Activated CD4-positive, alpha-beta T cell treated with anti-CD3 and anti-CD28 coated beads, Interleukin-10, Interleukin-2, amounts not matched to agents 100 ng/mL and 50 ng/mL, durations not matched to agents 16 hours and 8 hours (primary cell): ENCODE data around the gene KANK4.
"Not testable (repeated sequence)": the region's sequence is repeated elsewhere in the genome, so short reads cannot be mapped to it uniquely, and the experiment has no call there.

Experiments
- DNase-seq: peaks from one replicate; pipeline ENCODE4 v3.0.0-alpha.2; 2020

KANK4 gene

DNA sequence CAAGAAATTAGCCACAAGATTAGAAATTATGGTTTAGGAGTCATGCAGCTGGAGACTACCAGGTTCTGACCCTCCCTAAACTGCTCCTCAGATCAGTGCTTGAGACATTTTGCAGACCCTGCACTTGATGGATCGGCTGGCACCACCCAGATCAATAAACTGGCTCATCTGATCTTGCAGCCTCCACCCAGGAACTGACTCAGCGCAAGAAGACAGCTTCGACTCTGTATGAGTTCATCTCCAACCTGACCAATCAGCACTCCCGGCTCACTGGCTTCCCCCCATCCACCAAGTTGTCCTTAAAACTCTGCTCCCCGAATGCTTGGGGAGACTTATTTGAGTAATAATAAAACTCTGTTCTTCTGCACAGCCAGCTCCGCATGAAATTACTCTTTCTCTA lies 84.5 kb downstream of the KANK4 start:
- DNase-seq, result peak; percentile 4

DNA sequence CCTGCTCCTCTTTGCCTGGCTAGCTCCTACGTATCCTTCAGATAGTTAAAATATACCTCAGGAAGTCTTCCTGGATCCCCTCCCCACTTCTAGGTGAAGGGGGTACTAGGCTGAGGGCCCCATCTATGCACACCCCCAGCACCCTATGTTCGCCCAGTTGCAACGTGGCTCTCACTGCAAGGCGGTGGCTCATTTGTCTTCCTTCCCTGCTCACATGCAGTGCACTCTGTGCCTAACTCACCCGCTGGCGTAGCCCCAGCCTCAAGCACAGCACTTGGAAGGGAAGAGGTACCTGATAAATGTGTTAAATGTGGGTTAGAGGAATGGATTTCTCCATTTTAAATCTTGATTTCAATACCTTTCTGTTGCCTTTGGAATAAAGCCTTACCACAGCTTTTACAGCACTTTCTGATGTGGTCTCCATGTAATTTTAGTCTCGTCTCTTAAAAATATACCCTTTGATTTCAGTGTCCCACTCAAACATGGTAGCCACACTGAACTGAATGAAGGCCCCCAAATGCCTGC lies 85.2 kb downstream of the KANK4 start:
- DNase-seq, result no peak

DNA sequence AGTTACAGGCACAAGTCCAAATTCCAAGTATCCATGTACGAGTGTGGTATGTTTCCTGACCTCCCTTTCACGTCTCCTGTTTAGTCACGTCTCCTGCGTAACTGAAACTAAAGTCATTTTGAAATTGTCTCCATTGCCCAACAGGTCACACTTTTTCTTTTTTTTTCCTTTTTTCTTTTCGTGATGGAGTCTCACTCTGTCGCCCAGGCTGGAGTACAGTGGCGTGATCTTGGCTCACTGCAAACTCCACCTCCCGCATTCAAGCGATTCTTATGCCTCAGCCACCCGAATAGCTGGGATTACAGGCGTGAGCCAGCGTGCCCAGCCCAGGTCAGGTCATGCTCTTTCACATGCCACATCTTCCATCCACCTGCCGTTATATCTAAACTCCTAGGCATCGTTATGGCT lies 86.4 kb downstream of the KANK4 start:
- DNase-seq, result no peak

- no peak for DNase-seq
Observed at GRCh38 chr1:62230718-62231117, 88.5 kb downstream of the KANK4 start.

DNA sequence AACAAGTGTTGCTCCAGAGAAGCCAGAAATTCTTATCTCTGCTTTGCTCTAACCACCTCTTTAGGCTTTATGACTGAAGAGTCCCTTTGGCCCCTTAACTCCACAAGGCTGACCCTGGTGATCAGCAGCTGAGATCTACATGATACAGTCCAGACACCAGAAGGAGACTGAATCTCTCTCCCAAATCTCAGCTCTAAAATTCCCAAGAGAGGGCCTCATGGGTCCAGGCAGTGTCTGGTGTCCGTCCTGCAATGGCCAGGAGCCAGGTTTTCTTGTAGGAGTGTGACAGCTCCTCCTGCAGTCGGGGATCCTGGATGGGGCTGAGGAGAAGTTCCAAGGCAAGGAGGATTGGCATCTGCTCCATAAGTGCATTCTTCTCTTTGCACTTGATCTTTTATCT lies 89.3 kb downstream of the KANK4 start:
- no peak for DNase-seq

DNA sequence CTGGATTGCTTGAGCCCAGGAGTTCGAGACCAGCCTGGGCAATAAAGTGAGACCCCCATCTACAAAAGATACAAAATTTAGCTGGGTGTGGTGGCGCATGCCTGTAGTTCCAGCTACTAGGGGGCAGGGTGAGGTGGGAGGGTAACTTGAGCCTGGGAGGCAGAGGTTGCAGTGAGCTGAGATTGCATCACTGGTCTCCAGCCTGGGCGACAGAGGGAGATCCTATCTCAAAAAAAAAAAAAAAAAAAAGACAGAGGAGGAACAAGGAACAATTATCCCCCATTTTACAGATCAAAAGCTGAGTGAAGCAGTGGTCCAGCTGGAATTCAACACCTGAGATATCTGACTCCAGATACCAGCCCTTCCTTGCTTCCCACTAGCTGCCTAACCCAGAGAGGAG lies 89.8 kb downstream of the KANK4 start:
- no peak for DNase-seq

DNA sequence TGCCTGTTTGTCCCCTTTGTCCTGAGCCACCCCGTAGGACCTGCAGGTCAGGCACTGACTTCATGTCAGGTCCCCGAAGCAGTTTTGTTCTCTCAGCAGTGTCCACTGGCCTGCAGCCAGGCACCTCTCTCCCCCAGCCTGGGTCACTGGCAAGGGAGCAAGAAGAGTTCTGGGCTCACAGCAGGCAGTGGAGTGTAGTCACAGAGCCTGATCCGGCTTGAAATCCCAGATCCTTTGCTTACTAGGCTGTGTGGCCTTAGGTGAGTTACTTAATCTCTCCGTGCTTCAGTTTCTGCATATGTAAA lies 90.4 kb downstream of the KANK4 start:
- no peak for DNase-seq

DNA sequence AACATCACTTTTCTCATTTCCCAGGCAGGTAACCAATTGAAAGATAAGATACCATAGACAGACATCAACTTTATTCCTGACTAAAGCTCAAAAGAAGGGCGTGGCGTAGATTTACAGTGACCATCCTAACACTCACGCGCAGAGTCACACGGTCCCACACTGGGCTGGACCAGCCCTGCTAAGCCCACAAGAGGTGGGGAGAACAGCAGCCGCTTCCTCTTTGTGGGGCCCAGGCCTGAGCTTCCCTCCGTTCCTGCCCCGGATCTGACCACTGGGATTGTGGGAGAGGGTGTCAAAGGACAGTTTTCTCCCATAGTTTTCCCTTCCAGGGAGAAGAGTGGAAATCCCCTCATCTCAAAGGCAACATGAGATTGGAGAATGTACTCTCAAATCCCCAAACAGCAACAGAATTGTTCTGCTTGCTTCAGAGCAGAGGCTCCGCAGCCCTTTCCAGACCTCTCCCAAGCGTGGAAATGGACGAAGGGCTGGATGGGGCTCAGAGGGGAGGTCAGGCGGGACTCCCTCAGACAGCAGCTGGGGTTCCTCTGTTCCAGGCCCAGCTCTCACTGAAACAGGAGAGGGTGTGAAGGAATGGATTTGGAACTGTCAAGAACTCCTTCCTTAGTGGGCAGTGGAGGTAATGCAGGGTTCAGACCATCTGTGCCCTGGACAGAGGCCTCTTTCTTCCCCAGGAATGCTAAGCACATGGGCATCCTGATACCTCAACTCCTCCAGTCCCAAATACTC lies 90.9 kb downstream of the KANK4 start:
- no peak for DNase-seq

DNA sequence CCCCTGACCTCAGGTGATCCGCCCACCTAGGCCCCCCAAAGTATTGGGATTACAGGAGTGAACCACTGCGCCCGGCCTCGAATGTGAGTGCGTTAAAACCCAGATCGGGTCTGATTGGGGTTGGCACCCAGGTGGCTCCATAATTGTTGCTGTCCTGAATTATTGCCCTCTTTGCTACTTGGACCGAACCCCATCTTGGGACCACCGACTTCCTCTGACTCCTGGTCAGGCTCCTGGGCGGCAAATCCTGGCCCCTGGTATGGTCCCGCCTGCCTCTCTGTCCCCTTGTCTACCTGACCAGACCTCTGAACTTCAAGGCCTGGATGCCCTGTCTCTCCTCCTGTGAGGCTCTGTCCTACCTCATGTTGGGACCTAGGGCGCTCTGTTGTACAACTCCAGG lies 91.7 kb downstream of the KANK4 start:
- DNase-seq, result no peak

- no peak for DNase-seq
Observed at GRCh38 chr1:62224182-62224581, 95.1 kb downstream of the KANK4 start.

GRCh38 chr1:62222321-62222720 lies 96.9 kb downstream of the KANK4 start:
- DNase-seq, result no peak

DNA sequence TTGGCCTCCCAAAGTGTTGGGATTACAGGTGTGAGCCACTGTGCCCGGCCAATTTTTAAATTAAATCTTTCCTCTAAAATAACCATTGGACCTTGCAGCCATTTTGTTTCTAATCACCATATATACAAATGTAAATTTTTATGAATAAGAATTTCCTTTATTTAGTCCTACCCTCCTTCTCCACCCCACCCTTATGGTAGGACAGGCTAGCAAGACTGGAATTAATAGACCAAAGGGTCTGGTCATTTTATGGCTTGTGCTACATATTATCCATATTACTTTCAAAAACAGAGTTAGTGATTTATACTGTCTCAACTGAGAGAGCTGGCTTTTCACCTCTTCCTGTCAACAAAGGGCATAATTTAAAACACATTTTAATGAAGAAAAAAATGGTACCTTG lies 98.1 kb downstream of the KANK4 start:
- DNase-seq, result no peak

GRCh38 chr1:62220456-62220855 lies 98.8 kb downstream of the KANK4 start:
- DNase-seq, result not testable (repeated sequence)

- no peak for DNase-seq
Observed at GRCh38 chr1:62218604-62219003, 100.6 kb downstream of the KANK4 start.

- no peak for DNase-seq
Observed at GRCh38 chr1:62213075-62213914, 105.9 kb downstream of the KANK4 start.

DNA sequence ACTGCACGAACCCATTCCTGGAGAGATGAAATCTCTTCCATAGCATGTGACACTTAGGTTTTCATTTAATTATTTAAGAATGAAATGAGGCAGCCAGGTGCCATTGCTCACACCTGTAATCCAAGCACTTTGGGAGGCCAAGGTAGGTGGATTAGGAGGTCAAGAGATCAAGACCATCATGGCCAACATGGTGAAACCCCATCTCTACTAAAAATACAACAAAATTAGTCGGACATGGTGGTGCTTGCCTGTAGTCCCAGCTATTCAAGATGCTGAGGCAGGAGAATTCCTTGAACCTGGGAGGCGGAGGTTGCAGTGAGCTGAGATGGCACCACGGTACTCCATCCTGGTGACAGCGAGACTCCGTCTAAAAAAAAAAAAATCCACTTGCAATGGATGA lies 106.8 kb downstream of the KANK4 start:
- no peak for DNase-seq

DNA sequence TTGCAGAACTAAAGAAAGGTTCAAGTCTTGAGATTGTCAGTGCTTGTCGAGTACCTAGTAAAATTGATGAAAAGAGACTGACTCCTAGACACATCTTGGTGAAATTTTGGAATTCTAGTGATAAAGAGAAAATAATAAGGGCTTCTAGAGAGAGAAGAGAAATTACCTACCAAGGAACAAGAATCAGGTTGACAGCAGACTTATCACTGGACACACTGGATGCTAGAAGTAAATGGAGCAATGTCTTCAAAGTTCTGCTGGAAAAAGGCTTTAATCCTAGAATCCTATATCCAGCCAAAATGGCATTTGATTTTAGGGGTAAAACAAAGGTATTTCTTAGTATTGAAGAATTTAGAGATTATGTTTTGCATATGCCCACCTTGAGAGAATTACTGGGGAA lies 108.3 kb downstream of the KANK4 start:
- DNase-seq, result no peak

DNA sequence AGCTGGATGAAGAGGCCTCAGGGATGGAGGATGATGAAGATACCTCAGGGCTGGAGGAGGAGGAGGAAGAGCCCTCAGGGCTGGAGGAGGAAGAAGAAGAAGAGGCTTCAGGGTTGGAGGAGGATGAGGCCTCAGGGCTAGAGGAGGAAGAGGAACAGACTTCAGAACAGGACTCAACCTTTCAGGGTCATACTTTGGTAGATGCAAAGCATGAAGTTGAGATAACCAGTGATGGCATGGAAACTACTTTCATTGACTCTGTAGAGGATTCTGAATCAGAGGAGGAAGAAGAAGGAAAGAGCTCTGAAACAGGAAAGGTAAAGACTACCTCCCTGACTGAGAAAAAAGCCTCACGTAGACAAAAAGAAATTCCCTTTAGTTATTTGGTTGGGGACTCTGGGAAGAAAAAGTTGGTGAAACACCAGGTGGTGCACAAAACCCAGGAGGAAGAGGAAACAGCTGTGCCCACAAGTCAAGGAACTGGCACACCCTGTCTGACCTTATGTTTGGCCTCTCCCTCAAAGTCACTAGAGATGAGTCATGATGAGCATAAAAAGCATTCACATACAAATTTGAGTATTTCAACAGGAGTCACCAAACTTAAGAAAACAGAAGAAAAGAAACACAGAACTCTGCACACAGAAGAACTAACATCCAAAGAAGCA lies 109.2 kb downstream of the KANK4 start:
- DNase-seq, result no peak

GRCh38 chr1:62208970-62209369 lies 110.3 kb downstream of the KANK4 start:
- DNase-seq, result no peak

GRCh38 chr1:62208087-62208486 lies 111.1 kb downstream of the KANK4 start:
- DNase-seq, result no peak

- no peak for DNase-seq
Observed at GRCh38 chr1:62207187-62207586, 112.0 kb downstream of the KANK4 start.

- no peak for DNase-seq
Observed at GRCh38 chr1:62198781-62199125, 120.5 kb downstream of the KANK4 start.

DNA sequence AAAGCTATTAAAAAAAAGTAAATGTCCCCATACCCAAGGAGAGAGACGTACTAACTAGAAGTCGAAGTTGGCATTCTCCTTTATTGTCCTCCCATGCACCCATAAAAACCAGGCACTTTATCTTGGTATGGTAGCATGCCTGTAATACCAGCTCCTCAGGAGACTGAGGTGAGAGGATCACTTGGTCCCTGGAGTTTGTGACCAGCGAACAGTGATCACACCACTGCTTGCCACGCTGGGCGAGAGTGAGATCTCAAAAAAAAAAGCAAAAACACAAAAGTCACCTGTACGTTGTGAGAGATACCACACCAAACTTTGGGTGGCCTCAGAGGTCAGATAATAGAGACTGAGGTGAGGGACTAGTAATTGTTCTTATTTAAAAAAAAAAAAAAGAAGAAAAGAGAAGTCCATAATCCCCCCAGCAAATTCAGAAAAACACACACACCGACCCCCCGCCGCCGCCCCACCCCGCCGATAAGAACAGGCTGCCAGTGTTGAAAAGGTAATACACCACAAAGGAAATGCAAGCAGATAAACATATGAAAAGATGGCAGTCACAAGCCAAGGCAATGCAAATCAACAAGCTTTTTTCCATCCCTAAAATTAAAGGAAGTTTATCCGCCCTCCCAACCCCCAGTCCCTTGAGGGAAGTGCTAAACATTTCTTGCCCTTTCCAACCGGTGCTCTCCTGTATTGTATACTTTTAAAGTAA lies 121.0 kb downstream of the KANK4 start:
- no peak for DNase-seq
